C4-2B (cell line): ENCODE measurements around the gene IQGAP2.

Source experiments
- CTCF ChIP-seq: fragments of 450-650 bp; conservative IDR thresholded peaks from 2 replicates; pipeline ENCODE4 v1.5.1; 2017; ENCODE audit warnings: mild to moderate bottlenecking
- ZFX ChIP-seq: fragments of 450-650 bp; IDR thresholded peaks from 2 replicates; pipeline ENCODE4 v1.6.1; 2017

- TF ChIP-seq CTCF (no peak), ZFX (no peak)
Observed at GRCh38 chr5:76470976-76471375, 67.9 kb downstream of the IQGAP2 start.
